Lower leg skin (tissue), 3 donors: ENCODE measurements around the gene GPX4.

Source experiments
- POLR2A ChIP-seq, 2 donors: fragments of 450-650 bp; IDR thresholded peaks; one replicate each; pipeline ENCODE4 v1.6.1; 2016 to 2017; ENCODE audit warnings: antibody characterized with exemption in 2 of 2, mild to moderate bottlenecking in 1 of 2, moderate library complexity in 1 of 2
- TF ChIP-seq, protein P1 (sequence below), 3 donors: fragments of 450-650 bp; IDR thresholded peaks; one replicate each; pipeline ENCODE4 v1.5.1; 2016; ENCODE audit warnings: antibody characterized with exemption in 3 of 3, mild to moderate bottlenecking in 3 of 3, moderate library complexity in 2 of 3

DNA sequence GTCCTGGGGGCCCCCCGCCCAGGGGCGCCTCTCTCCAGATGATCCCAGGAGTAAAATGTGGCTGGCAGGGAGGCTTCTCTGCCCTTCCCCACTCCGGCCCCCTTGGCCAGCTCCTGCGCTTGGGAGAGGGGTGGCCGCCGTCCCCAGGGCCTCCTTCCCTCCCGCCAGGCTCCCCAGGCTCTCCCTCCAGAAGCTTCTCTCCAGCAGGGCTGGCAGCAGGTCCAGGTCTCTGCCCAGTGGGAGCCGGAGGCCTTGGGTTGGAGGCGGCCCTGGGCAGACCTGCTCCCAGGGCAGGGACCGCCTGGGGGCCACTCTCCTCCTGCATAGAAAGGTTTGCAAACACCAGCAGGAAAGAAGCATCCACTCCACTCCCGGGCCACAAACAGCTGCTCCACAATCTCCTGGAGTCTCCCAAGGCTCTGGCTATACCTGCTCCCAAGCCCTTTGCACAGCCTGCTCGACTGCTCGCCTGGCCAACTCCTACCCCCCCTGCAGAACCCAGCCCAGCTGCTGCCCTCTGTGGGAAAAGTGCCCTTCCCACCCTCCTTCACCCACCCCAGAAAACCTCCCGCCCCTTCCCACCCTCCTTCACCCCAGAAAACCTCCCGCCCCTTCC is 44.2 kb downstream of the GPX4 start:
- TF ChIP-seq, protein P1, sequence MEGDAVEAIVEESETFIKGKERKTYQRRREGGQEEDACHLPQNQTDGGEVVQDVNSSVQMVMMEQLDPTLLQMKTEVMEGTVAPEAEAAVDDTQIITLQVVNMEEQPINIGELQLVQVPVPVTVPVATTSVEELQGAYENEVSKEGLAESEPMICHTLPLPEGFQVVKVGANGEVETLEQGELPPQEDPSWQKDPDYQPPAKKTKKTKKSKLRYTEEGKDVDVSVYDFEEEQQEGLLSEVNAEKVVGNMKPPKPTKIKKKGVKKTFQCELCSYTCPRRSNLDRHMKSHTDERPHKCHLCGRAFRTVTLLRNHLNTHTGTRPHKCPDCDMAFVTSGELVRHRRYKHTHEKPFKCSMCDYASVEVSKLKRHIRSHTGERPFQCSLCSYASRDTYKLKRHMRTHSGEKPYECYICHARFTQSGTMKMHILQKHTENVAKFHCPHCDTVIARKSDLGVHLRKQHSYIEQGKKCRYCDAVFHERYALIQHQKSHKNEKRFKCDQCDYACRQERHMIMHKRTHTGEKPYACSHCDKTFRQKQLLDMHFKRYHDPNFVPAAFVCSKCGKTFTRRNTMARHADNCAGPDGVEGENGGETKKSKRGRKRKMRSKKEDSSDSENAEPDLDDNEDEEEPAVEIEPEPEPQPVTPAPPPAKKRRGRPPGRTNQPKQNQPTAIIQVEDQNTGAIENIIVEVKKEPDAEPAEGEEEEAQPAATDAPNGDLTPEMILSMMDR (IDR thresholded peaks at IDR 0.05): no peak
- no peak for TF ChIP-seq POLR2A (IDR thresholded peaks at IDR 0.05)
